HG03558 (cell line): ENCODE results near the gene CHKA.
"Not testable (repeated sequence)": the region's sequence is repeated elsewhere in the genome, so short reads cannot be mapped to it uniquely, and the experiment has no call there.

ENCODE experiments used
- ATAC-seq: cut with Tn5 transposase; IDR thresholded peaks from one replicate; pipeline ENCODE4 v1.9.1; 2021; ENCODE audit warnings: moderate number of reproducible peaks; ENCODE audit not compliant: unreplicated experiment; ENCODE audit errors: extremely low read depth

The CHKA gene

GRCh38 chr11:68117853-68118470, 3.2 kb downstream of the CHKA start:
- no peak for ATAC-seq

GRCh38 chr11:68116974-68117373, 4.2 kb downstream of the CHKA start:
- ATAC-seq = no peak

- no peak for ATAC-seq
Observed at GRCh38 chr11:68116126-68116525, 5.1 kb downstream of the CHKA start.

GRCh38 chr11:68115285-68115684, 5.9 kb downstream of the CHKA start:
- ATAC-seq = no peak

- no peak for ATAC-seq
Observed at GRCh38 chr11:68113986-68114385, 7.2 kb downstream of the CHKA start.

GRCh38 chr11:68107689-68108088, 13.5 kb downstream of the CHKA start:
- no peak for ATAC-seq

- ATAC-seq = no peak
Observed at GRCh38 chr11:68106165-68106940, 14.8 kb downstream of the CHKA start.

- no peak for ATAC-seq
Observed at GRCh38 chr11:68099474-68100405, 21.4 kb downstream of the CHKA start.

- ATAC-seq = no peak
Observed at GRCh38 chr11:68099057-68099456, 22.1 kb downstream of the CHKA start.

GRCh38 chr11:68096962-68097361, 24.2 kb downstream of the CHKA start:
- ATAC-seq = no peak

- ATAC-seq = no peak
Observed at GRCh38 chr11:68093565-68093964, 27.6 kb downstream of the CHKA start.

- ATAC-seq = not testable (repeated sequence)
Observed at GRCh38 chr11:68092946-68093345, 28.2 kb downstream of the CHKA start.

- ATAC-seq = no peak
Observed at GRCh38 chr11:68092411-68092810, 28.8 kb downstream of the CHKA start.

- no peak for ATAC-seq
Observed at GRCh38 chr11:68090706-68091105, 30.5 kb downstream of the CHKA start.

GRCh38 chr11:68090287-68090686, 30.9 kb downstream of the CHKA start:
- no peak for ATAC-seq

- ATAC-seq = no peak
Observed at GRCh38 chr11:68089679-68090078, 31.5 kb downstream of the CHKA start.

- ATAC-seq = no peak
Observed at GRCh38 chr11:68083517-68083916, 37.7 kb downstream of the CHKA start.

GRCh38 chr11:68082481-68082880, 38.7 kb downstream of the CHKA start:
- no peak for ATAC-seq

- no peak for ATAC-seq
Observed at GRCh38 chr11:68081691-68082090, 39.5 kb downstream of the CHKA start.

- ATAC-seq = no peak
Observed at GRCh38 chr11:68080860-68081259, 40.3 kb downstream of the CHKA start.
